Lung microvascular endothelial cell (primary cell): Measurements from ENCODE around the gene IL18RAP. TPM values are rescaled to one million over a fixed set of nuclear protein-coding genes. Genes with fewer than 3 reads are reported as not detected.

Experiments
- DNase-seq, 2 donors: peaks; one replicate each; pipeline versions ENCODE4 v3.0.0 to v3.0.0-alpha.2; 2010; ENCODE audit warnings: low read depth in 2 of 2
- total RNA-seq: library from RNA; depleted of rRNA; stranded (reverse); fragments of >200 nt; gene quantifications from 2 replicates; pipeline ENCODE4 v1.2.1, GENCODE V29; 2014

Gene IL18RAP
- total RNA-seq, 1 donor from 2014 or later: not detected

DNA sequence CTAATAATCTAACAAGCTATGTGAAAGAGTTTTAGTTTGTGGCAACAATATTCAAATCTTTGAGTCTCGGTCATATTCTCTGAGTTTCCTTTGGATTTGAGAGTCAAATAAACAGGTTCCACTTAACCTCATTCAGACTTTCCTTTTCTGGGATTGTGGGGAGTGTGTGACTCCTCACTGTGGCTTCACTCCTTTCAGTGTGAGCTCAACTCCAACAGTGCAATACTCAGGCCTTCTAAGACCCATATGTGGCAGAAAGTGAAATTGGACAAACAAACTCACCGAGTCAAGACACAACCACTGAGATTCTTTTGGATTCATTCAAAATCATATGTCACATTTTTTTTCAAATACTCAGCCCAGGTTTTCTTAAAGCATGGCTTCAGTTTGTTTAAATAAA is 75.5 kb downstream of the IL18RAP start:
- no peak for DNase-seq

DNA sequence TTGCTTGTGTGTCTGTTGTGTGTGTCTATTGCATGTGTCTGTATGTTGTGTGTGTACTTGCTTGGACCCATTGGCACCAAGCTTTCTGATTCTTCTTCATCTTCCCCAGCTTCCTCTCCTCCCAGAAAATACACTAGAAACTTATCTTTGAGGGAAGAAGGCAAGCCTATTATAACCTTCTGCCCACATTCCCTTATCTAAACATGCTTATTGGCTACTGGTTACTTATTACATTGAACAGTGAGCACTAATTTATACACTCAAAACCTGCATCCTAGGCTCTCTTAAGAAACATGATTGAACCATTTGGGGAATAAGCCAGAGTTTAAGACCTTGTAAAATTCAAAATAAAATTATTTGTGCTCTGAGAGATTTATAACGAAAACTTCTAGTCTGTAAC is 76.6 kb downstream of the IL18RAP start:
- DNase-seq: no peak

Other genes starting within 250 kb of the IL18RAP start
- gene IL1RL2, start 236.1 kb upstream of the IL18RAP start, total RNA-seq: 0.20 and 0.22 TPM in 2 replicates
- 0.40 and 1.3 TPM in 2 replicates for gene IL1RL1, start 111.6 kb upstream of the IL18RAP start, total RNA-seq
- gene IL18R1, start 67.4 kb upstream of the IL18RAP start, total RNA-seq: 0.20 and 0.22 TPM in 2 replicates
- gene SLC9A4, start 50.1 kb downstream of the IL18RAP start, total RNA-seq: not detected in 2 replicates
- gene SLC9A2, start 196.4 kb downstream of the IL18RAP start, total RNA-seq: under 0.01 TPM in 1 of 2 replicates, not detected in the other